T1000 (cell line): ENCODE data around the gene ZNF85.
"Not testable (repeated sequence)": the region's sequence is repeated elsewhere in the genome, so short reads cannot be mapped to it uniquely, and the experiment has no call there.

ENCODE experiments used
- DNase-seq: peaks from one replicate; lab custom pipeline; 2025; ENCODE audit warnings: mixed read lengths; lab: John Stamatoyannopoulos, UW

Gene ZNF85

DNA sequence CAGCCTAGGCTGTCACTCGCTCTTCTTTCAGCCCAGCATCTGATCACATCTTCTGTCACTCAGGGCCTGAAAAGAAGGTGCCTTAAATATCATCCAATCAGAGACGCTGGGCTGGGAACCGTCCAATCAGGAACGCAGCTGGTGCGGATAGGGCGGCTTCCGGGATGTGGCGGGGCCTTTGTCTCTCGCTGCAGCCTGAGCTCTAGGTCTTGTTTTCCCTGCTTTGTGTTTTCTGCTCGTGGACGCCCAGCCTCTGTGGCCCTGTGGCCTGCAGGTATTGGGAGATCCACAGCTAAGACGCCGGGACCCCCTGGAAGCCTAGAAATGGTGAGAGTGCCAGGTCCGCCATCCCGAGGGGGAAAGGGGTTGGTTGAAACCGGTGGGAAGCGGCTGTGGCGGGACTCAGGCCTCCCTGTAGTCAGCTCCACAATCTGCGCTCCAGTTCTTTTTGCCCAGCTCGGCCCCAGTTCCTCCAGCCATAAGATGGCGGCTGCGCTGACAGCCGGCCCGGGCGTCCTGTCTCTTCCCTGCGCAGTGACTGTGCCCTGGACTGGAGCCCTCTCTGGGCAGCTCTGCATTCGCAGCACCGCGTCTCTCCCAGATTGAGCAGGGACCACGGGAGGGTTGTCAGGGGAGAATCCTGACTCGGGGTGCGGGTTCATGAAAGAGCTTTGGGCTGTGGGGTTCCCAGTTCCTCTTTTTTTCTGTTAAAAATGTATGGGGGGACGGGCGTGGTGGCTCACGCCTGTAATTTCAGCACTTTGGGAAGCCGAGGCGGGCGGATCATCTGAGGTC, at the start of gene ZNF85:
Gene ZNF85 (plus strand): TSS at position 175 of the 795 bp plus-strand sequence. CDS start 150 bp downstream, at position 325.
- peak; percentile 75 for DNase-seq

DNA sequence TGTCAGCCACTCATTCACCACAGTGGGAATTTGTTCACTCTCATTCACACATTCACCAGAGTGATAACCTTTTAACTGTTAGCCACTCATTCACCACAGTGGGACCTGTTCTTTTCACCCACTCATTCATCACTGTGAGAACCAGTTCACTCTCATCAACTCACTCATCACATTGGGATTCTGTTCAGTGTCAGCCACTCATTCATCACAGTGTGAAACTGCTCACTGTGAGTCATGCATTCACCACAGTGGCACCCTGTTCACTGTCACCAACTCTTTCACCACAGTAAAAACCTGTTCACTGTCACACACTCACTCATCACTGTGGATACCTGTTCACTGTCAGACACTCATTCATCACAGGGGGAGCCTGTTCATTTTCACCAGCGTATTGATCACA, 43.5 kb upstream of the ZNF85 start:
- no peak for DNase-seq

DNA sequence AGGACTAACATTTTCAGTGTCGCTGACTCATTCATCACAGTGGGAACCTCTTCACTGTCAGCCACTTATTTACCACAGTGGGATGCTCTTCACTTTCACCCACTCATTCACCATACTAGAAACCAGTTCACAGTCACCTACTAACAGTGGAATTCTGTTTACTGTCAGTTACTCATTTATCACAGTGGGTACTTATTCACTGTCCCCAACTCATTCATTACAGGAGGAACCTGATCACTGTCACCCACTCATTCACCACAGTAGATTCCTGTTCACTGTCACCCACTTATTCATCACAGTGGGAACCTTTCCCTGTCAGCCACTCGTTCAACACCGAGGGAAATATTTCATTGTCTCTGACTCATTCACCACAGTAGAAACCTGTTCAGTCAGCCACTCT, 10.1 kb upstream of the ZNF85 start:
- no peak for DNase-seq

DNA sequence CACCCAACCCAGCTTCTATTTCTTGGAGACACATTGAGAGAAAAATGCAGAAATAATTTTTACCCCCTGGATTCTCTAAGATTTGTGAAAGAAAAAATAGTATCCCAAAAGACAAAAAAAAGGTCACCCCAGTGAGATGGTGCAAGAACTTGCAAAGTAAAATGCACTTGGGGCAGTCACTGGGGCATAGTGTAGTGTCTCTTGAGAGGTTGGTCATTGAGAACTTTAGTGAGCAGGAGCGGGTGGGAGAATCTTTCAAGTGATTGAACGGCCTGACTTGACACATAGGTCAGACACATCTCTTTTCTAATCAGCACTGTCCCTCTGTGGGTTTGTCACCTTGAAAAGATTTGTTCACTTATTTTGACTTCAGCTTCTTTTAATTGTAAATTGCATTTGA, 2.4 kb downstream of the ZNF85 start:
- no peak for DNase-seq

DNA sequence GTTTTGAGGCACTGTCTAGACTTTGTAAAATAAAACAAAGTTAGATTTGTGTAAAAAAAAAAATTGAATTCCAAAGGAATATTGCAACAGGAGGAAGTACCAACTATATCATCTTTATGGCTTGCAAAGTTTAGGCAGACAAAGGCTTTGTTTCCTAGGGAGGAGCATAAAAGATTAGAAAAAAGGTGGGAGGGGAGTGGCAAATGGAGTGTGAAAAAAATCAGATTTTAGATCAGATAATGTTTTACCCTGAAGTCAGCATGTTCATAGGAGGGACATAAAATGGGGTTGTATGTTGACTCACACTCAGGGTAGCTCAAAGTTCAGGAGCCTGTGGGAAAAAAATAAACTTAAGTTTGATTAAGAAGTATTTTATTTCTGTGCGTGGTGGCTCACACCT, 3.7 kb downstream of the ZNF85 start:
- DNase-seq, result no peak

DNA sequence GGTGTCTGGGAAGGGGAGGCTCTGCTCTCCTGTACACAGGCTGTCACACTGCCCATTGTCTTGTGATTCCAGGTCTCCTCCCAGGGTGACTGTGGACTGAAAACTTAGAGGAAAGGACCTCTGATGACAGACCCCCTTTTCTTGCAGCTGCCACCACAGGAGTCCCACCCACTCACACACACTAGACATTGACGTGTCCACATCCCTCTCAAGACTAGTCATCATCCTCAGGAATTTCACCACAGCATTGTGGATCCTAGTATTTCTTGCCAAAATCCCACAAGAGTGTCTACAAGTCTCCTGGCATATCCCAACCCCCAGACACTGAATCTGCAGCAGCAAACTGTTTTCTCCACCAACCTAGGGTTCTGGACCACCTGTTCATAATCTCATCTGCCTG, 5.3 kb downstream of the ZNF85 start:
- no peak for DNase-seq

DNA sequence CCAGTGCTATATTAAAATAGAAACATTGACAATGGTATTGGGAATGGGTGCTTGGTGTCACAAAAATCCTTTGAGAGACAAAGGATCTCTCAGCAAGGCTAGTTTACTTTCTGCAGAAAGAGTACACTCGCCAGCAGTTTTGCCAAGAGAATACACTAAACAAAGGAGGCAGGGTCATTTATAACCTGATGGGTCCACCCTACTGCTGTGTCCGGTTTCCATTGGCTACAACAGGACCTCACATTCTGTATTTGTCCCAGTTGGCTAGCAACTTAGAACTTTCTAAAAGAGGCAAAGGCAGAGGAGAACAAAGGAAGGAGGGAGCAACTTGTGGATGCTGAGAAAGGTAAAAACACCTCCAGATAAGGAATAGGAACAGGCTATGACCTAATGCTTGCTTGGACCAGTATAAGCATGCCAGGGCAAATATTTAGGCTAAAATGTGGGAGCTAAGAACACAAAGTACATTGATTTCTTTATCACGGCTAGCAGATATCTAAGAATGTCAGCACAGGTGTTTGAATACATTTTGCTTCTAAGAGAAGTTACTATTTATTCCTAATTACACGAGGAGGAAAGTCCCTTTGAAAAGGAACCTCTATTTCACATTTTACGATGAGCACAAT, 13.4 kb downstream of the ZNF85 start:
- not testable (repeated sequence) for DNase-seq

DNA sequence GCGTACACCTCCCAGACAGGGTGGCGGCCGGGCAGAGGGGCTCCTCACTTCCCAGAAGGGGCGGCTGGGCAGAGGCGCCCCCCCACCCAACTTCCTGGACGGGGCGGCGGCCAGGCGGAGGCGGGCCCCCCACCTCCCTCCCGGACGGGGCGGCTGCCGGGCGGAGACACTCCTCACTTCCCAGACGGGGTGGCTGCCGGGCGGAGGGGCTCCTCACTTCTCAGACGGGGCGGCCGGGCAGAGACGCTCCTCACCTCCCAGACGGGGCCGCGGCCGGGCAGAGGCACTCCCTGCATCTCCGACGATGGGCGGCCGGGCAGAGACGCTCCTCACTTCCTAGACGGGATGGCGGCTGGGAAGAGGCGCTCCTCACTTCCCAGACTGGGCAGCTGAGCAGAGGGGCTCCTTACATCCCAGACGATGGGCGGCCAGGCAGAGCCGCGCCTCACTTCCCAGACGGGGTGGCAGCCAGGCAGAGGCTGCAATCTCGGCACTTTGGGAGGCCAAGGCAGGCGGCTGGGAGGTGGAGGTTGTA, 29.6 kb downstream of the ZNF85 start:
- DNase-seq, result not testable (repeated sequence)

DNA sequence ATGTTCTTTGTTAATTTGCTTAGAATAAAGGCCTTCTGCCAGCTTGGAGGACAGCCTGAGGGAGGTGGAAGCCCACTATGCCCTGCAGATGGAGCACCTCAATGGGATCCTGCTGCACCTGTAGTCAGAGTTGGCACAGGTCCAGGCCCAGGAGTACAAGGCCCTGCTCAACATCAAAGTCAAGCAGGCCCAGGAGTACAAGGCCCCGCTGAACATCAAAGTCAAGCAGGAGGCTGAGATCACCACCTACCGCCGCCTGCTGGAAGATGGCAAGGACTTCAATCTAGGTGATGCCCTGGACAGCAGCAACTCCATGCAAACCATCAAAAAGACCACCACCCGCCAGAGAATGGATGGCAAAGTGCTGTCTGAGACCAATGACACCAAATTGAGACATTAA, 41.7 kb downstream of the ZNF85 start:
- DNase-seq, result no peak

DNA sequence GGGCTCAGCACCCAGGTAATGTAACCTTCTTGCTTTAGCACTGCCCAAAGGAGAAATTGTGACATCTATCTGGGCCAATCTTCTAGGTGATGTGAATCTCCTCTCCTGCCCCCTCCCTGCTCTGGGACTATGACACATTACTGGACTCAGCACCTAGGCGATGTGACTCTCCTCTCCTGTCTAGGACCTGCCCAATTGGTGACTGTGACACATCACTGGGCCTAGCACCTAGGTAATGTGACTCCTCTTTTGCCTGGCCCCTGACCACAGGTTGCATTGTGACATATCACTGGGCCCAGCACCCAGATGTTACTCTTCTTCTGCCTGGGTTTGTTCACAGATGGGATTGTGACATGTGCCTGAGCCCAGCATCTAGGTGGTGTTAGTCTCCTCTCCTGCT, 45.0 kb downstream of the ZNF85 start:
- no peak for DNase-seq

DNA sequence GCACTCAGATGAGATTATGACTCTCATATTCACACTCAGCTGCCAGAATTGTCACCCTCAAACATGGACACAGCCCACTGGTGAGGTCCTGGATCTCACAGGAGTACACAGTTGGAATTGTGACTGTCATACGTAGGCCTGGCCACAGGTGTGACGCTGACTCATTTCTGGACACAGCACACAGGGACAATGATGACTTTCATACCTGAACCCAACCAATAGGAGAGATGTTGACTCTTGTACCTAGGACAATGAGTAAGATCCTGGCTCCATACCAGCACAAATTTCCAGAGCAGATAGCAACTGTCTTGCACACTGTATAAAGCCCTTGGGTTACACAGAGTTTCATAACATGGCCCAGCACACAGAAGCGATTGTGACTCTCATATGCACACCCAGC, 46.4 kb downstream of the ZNF85 start:
- no peak for DNase-seq

DNA sequence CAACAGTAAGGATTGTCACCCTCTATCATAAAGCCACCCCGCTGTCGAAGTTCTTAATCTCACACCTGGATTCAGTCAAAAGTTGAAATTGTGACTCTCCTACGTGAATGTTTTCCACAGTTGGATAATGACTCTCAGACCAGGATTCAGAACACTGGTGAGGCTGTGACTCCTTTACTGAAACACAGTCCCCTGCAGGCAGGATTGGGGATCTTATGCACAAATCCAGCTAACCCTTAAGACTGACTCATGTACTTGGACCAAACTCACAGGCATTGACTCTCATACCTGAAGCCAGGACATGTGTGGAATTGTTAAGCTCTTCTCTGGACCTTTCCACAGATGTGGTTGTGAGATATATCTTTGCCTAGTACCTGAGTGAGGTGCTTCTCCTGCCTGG, 46.8 kb downstream of the ZNF85 start:
- DNase-seq, result no peak

DNA sequence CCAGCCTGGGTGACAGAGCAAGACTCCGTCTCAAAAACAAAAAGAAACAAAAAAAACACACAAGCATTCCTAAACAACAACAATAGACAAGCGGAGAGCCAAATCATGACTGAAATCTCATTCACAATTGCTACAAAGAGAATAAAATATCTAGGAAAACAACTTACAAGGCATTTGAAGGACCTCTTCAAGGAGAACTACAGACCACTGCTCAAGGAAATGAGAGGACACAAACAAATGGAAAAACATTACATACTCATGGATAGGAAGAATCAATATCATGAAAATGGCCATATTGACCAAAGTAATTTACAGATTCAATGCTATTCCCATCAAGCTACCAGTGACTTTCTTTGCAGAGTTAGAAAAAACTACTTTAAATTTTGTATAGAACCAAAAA, 69.7 kb downstream of the ZNF85 start:
- not testable (repeated sequence) for DNase-seq

DNA sequence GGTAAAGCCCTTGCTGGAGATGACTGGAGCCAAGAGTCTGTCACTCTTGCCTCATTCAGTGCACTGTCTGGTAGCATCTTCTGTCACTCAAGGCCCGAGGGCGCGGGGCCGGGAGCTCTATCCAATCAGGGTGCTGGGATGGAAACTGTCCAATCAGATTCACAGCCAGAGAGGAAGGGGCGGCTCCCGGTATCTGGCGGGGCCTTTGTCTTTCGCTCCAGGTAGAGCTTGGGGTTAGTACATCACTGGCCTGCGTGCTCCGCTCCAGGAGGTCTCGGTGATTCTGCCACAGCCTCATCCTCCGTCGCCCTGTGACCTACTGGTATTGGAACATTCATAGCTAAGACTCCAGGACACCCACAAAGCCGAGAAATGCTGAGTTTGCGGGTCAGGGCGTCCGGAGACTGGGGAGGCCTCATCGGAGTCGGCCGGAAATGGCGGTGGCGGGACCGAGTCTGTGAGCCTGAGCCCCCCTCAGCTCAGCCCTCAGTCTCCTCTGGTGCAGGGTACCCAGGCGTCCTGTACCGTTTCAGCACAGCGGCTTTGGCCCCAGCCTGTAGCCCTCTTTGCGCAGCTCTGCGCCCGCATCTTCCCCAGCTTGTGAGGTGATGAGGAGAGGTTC, 76.8 kb downstream of the ZNF85 start:
- peak; percentile 39 for DNase-seq
